Smooth muscle cell of the coronary artery (primary cell): ENCODE data around the gene PACSIN3. TPM values are rescaled to one million over a fixed set of nuclear protein-coding genes. Genes with fewer than 3 reads are reported as not detected.

Source experiments
- total RNA-seq: library from RNA; depleted of rRNA; stranded (reverse); fragments of >200 nt; gene quantifications from 2 replicates; pipeline ENCODE4 v1.2.3, GENCODE V29; 2014; ENCODE audit warnings: low replicate concordance

The PACSIN3 gene
- total RNA-seq: 14.7 and 41.6 TPM in 2 replicates

DNA sequence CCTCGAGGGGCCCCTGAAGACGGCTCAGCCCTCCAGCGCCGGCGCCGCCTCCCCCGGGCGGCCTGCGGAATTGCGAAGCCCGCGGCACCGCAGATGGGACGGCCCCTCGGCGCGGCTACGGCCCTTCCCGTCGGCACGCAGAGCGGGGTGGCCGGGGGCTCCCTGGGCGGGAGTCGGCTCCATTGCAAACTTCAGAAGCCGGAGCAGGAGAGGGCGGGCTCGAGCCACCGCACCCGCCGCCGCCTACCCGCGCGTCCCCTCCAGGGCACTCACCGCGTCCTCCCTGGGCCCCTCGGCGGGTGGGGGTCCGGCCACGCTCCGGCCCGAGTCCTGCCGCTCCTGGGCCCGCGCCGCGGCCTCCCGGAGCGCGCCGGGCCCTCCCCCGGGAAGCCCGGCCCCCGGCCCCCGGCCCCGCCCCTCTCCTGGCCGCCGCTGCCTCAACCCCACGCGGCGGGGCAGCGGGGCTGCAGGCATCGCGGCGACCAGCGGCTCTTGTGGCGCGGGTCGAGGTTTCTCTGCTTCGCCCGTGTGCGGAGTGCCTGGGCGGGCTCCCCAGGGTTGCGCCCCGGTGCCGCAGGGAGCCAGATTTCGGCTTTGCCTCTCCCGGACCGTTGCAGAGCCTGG lies at the start of gene PACSIN3:
TSS of gene PACSIN3 (minus strand) at position 359 of the 624 bp plus-strand sequence. CDS start 3,707 bp downstream, outside the sequence.

DNA sequence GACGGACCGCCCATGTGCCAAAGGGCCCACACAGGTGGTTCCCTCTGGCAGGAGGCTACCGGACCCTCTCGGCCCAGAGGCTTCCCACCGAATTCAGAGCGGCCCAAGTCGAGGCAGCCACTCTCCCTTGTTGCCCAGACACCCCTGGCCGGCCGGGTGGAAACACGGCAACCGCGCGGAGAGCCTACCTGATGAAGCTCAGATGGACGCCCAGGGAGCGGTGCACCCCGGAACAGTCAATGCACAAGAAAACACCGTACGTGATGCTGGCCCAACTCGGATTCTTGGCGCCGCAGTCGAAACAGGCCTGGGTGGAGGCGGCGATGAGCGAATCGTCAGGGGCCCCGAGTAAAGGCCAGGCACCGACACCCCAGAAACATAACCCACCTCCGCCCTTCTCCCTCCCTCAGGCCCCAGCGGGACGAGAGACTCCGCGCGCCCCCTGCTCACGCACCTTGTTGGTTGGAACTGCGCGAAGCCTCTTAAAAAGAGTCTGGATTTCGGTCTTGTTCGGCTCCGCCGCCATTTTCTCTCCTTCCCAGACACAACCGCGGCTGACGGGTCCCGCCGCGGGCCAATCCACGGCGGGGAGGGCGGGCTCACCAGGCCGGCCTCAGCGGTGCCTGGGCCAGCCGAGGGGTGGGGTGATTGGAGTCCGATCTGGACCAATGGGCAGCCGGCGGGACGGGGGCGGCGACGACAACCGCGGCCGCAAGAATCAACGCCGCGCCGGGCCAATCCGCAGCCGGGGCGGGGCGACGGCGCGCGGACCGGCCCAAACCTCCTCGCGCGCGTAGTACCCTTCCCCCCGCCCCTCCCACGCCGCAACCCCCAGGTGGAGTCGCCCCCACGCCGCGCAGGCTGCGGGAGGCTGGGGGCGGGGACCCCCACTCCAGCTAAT lies 9.7 kb downstream of the PACSIN3 start, which contains the start of gene ARFGAP2:
TSS of gene ARFGAP2 (minus strand) at position 552 of the 901 bp plus-strand sequence. CDS start at position 526, 26 bp downstream.

Other genes with a start within 250 kb of the PACSIN3 start
- 6.7 and 18.3 TPM in 2 replicates for gene CSTPP1, start 249.7 kb downstream of the PACSIN3 start, total RNA-seq
- 60.1 and 66.6 TPM in 2 replicates for gene ARFGAP2, start 9.6 kb downstream of the PACSIN3 start, total RNA-seq
- 47.5 and 54.9 TPM in 2 replicates for gene DDB2, start 28.5 kb upstream of the PACSIN3 start, total RNA-seq
- 5.6 and 22.6 TPM in 2 replicates for gene ACP2, start 62.4 kb upstream of the PACSIN3 start, total RNA-seq
- 15.5 and 31.1 TPM in 2 replicates for gene NR1H3, start 71.6 kb upstream of the PACSIN3 start, total RNA-seq
- 11.7 and 22.7 TPM in 2 replicates for gene MADD, start 83.7 kb upstream of the PACSIN3 start, total RNA-seq
- 0.12 TPM in 1 of 2 replicates, not detected in the other for gene MYBPC3, start 166.3 kb upstream of the PACSIN3 start, total RNA-seq
- gene SPI1, start 192.1 kb upstream of the PACSIN3 start, total RNA-seq: not detected in 2 replicates
- gene SLC39A13, start 222.2 kb upstream of the PACSIN3 start, total RNA-seq: 37.7 and 51.6 TPM in 2 replicates
- gene PSMC3, start 240.0 kb upstream of the PACSIN3 start, total RNA-seq: 214 and 316 TPM in 2 replicates